GM18505 (cell line): ENCODE data around the gene FBXO24.
"Not testable (repeated sequence)": the region's sequence is repeated elsewhere in the genome, so short reads cannot be mapped to it uniquely, and the experiment has no call there.

ENCODE experiments used
- ATAC-seq: cut with Tn5 transposase; IDR thresholded peaks from one replicate; pipeline ENCODE4 v1.9.1; 2021; ENCODE audit not compliant: unreplicated experiment
- POLR2A ChIP-seq: IDR thresholded peaks from 4 replicates; pipeline ENCODE4 v1.6.1; 2011; ENCODE audit warnings: borderline replicate concordance; ENCODE audit not compliant: insufficient read depth, insufficient read length; ENCODE audit errors: extremely low read depth

The FBXO24 gene

DNA sequence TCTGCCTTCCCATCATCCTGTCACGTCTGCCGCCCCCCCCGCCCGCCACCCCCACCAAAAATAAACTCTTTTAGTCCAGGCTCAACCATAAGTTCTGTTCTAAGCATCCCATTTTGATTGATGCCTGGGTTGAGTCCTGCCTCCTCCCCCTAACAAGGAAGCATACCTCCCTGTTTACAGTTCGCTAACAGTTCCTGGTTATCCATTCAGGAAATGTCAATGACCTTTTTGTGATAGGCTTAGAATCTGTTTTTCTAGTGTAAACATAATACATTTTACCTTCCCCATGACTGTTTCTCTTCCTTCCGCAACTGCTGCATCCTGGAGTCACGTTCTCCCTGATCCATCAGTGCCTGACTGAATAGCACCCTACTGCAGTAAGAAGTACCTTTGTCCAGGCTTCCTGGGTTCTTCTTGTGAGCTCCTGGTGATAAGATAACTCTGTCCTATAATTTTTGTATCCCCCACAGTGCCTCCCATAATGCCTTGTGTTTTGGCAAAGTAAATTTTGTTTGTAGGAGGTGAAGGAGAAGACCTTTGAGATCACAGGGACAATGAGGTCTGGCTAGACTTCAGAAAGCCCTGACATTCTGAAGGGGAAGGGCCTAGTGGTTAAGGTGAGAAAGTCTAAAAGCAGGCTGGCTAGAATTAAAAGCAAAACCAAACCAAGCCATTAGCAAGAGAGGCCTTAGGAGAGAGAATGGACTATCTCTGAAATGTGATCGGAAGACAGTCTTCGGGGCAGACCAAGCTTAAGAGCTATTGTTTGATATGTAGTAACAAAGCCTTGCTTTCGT is 39.8 kb upstream of the FBXO24 start:
- TF ChIP-seq POLR2A, result peak; percentile 59
- no peak for ATAC-seq

DNA sequence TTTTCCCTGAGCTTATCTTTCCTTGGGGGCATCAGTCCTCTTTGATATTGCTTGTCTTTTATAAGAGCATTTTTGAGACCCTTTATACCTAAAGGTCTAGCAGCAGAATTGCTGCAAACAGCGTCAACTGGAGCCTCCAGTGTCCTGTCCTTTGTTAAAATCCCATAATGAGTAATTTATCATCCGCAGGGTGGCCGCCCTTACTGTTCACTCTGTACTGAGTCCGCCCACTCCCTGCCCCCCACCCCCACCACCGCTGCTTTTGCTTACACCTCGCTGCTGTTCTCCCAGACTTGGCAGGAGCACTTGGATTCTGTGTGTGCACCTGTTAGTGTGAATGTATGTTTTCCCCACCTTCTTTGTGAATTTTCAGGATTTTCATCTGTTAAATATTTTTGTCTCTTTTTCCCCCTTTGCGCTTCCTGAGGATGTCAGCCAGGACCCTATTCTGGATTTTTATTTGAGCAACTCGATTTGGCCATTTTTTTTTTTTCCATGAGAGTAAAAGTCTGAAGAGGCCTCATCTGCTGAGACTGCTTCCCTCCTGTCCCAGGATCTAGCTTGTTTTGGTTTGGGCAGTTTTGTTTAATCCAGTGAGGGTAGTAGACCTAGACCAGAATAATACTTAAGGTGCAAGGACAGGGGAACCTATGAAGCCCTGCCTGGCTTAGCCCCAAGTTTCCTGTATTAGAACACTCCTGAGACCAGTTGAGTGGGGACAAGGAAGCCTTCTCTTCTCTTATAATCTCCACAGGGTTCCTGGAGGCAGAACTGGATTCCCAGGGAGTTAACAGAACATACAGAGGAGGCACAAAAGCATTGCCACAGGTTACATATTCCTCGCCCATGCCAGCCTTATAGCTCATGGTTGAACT is 39.0 kb upstream of the FBXO24 start:
- no peak for ATAC-seq
- TF ChIP-seq POLR2A, result no peak

DNA sequence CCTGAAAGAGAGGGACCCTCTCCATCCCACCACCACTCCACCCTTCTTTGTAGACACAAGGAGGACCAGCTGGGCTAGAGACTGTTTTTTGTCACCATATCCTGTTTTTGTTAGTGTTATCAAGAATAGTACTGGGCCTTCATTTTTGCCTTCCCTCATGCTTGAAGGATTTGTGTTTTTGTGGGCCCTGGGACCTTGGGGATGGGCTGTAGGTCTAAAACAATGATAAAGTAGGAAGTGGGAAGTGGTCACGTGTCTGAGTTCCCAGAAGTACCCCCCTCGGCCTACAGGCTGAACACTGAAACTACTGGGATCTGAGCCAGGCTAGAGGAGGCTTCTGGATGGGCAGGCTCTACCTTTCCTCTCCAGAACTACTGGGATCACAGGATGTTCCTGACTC is 38.3 kb upstream of the FBXO24 start:
- ATAC-seq, result no peak
- TF ChIP-seq POLR2A, result no peak

DNA sequence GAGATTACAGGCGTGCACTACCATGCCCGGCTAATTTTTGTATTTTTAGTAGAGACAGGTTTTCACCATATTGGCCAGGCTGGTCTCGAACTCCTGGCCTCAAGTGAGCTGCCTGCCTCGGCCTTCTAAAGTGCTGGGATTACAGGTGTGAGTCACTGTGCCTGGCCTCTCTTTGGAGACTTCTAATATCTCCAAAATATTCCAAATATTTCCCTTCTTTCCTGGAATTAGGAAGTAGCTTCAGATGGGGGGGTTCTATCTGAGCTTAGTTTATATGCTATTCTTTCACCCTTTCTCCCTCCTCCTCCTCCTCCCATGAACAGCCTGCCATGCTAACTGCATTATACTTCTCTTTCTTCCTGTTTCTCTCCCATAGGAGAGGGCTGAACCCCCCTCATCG is 37.7 kb upstream of the FBXO24 start:
- not testable (repeated sequence) for ATAC-seq

DNA sequence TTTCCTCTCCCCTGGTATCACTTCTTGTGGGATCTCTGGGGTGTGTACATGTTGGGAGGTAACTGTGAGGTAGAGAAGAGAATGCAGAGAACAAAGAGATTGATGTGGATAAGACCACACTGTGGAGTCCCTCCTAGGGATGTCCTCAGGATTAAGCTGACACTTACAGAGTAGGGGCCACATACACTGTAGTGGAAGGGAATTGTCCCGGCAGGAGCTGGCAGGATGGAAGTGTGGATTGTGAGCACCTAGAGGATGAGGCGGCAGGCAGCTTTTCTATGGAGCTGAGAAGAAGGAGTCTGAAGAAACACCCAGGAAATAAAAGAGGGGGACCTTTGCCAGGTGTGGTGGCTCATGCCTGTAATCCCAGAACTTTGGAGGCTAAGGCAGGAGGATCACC is 33.6 kb upstream of the FBXO24 start:
- no peak for ATAC-seq
- TF ChIP-seq POLR2A, result no peak

DNA sequence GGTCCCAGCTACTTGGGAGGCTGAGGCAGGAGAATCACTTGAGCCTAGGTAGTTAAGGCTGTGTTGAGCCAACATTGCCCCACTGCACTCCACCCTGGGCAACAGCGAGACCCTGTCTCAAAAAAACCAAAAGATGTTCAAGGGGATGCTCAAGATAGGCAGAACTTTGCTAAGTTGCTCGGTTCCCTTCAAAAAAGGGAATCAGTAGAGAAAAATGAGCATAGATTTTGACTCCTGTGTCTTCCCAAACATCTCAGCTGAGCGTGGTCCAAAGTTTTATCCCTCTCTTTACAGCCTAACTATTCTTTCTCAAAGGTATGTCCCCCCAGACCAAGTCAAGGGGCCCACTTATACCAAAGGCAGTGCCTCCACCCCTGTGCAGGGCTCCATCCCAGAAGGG is 33.1 kb upstream of the FBXO24 start:
- ATAC-seq, result no peak
- TF ChIP-seq POLR2A, result no peak

DNA sequence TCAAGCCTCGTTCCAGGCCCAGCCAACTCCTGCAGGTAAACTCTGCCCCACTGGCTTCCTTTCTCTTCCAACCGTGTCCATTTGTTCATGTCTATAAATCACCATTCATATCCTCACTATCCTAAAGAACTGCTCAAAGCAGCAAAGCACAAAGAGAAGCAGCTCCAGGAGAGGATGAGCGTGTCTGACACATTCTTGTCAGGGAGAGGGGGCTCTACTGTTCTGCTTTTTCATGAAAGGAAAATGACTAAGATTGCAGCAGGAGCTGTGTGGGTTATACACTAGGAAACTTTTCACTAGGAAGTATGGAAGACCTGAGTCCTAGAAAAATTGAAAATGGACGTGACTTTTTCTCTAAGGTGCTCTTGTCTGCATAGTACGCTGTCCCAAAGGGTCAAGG is 30.4 kb upstream of the FBXO24 start:
- ATAC-seq, result no peak
- TF ChIP-seq POLR2A, result no peak

DNA sequence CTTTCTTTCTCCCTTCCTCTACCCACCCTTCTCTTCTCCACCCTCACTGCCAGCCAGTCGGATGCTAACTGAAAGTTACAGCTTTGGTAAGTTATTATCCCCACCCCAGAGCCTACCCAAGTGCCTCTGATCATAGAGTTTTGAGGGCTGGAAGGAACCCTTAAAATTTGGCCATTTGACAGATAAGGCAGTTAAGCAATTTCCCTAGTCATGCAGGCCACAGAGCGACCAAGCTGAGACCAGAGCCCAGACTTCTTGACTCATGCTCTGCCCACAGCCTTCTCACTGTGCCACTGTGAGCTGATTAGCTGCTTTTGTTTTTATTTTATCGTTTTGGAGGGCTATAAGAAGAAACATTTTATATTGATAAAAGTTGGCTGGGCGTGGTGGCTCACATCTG is 29.6 kb upstream of the FBXO24 start:
- ATAC-seq, result no peak
- no peak for TF ChIP-seq POLR2A

DNA sequence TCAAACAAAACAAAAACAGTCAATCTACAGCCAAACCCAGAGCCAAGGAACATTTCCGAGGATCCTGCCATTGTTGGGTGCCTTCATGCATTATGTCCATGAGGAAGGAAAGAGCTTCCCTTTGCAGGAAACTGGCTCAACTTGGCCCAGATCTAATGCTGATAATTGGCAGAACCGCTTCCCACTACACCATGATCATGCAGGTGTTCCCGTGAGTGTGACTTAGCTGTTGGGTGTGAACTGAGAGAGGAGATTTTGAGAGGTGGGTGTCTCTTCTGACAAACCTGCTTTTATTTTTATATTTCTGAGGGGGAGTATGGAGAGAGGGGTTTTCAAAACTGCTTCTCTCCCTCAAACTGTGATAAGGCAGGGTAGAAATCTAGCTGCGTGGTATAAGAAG is 27.0 kb upstream of the FBXO24 start:
- TF ChIP-seq POLR2A, result no peak

DNA sequence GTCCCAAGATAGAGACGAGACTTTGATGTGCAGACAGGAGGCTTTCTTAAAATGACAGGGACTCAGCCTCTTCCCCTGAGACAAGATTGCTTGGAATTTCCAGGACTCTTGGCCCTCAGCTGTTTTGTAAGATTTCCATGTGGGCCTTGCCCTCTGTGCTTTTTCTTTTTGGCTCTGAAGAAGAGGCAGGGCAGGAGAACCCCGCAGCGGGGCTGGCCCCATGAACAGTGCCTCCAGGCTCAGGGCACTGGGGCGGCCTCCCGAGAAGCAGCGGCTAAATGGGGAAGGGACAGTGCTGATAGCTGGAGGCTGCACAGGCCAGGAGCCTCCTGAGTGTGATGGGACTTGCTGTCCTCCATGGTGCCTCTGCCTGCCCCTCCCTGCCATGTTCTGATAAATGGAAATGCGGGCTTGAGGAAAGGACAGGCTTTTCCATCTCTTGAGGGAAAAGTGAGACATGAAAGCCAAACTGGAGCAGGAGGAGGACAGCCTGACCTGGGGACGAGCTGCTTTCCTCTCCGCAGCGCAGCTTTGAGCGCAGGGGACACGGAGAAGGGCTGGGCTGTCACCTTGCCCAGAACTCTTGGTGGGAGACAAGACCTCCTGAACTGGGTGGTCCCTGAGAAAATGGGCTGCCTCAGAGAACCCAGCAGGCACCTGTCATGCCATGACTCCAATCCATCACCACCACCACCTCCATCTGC is 24.5 kb upstream of the FBXO24 start:
- no peak for ATAC-seq
- no peak for TF ChIP-seq POLR2A

More for the DNA sequence above, 27.0 kb upstream of the FBXO24 start:
- ATAC-seq, result no peak

DNA sequence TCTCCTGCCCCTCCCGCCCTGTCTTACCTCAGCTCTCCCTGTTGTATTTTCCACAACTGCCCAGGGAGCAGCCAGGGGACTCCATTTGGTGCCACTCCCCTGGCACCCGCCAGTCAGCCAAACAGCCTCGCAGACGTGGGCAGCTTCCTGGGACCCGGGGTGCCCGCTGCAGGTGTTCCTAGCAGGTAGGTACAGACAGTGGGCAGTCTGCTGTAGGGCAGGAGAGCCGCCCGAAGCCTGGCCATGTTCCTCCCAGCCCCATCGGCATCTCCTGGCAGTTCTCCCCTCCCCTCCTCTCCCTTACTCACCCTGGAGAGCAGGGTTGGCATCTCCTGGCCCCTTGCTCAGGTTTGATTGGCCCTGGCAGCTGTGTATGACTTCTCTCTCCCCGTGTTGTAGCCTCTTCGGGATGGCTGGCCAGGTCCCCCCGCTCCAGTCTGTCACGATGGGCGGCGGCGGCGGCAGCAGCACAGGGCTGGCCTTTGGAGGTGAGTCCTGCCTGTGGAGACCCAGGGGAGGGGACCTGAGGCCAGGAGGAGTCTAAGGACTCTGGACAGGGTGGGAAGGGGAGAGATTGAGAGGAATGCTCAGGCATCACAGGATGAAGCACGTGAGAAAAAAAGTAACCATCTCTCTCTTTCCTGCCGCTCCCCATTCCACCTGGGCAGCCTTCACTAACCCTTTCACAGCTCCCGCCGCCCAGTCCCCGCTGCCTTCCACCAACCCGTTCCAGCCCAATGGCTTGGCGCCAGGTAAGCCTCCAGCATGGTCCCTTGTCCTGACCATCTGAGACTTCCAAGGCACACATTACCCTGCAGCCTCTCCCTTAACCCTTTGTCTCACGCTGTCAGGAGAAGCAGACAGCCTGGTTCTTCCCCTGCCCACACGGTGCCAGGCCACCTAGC is 23.7 kb upstream of the FBXO24 start:
- no peak for TF ChIP-seq POLR2A
- ATAC-seq, result no peak

DNA sequence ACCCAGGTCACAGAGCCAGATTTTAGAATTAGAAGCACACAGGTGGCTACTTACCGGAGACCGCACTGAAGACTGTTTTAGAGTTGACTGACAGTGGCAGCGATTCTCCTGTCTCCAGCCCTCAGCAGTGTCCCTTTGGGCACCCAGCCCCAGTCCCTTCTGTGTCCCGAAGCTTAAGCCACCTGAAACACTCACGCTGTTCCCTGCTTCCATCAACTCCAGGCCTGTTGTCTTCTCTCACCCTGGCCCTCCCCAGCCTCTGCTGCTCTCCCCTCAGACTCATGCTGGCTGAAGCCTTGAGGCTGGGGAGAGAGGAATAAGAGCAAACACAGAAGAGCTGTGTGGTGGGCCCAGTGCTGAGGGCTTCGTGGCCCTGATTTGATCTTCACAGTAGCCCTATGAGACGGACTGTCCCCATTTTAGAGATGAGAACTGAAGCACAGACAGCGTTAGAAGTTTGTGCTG is 23.0 kb upstream of the FBXO24 start:
- ATAC-seq, result no peak
- no peak for TF ChIP-seq POLR2A

DNA sequence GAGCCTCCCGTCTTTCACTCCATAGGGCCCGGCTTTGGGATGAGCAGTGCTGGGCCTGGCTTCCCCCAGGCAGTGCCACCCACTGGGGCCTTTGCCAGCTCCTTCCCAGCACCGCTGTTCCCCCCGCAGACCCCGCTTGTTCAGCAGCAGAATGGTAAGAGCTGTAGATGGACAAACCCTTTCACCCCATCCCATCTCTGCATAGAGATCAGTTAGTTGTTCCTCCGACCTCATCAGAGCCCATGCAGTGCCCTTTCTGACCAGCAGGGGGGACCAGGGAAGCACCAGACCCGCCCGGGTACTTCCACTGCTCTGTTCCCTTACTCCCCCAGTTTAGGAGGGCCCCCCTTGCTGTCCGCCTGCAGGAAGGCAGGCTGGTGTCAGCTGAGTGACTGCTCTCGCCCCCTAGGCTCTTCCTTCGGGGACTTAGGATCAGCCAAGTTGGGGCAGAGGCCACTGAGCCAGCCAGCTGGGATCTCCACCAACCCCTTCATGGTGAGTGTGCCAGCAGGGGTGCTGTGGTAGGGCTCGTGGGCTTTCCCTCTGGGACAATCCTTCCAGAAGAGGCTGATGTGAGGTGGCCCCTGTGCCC is 22.2 kb upstream of the FBXO24 start:
- TF ChIP-seq POLR2A, result no peak
- ATAC-seq, result no peak

DNA sequence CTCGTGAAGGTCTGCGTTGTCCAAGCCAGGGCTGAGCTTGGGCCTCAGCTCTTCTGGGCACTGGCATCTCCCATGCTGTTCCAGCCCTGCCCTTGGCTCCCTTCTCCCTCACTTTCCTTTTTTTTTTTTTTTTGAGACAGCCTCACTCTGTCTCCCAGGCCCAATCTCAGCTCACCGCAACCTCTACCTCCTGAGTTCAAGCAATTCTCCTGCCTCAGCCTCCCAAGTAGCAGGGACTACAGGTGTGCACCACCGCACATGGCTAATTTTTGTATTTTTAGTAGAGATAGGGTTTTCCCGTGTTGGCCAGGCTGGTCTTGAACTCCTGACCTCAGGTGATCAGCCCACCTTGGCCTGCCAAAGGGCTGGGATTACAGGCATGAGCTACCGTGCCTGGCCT is 21.7 kb upstream of the FBXO24 start:
- ATAC-seq, result not testable (repeated sequence)
